Measurements from ENCODE around the gene PID1.

DNA sequence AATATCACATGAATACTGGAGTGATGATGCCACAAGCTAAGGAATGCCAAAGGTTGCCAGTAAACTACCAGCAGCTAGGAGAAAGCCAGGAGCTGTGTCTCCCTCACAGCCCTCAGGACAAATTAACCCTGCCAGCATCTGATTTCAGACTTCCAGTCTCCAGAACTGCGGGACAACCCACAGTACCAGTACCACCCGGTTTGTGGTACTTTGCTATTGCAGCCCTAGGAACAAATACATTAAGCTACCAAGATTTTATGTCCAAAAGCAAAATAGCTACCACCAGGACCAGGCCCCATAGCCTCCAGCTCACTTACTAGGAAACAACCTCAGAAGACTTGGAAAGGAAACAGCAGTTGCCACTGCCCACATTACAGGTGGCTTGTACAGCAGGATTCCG lies 10.0 kb downstream of the PID1 start:
- TF ChIP-seq, protein P1, sequence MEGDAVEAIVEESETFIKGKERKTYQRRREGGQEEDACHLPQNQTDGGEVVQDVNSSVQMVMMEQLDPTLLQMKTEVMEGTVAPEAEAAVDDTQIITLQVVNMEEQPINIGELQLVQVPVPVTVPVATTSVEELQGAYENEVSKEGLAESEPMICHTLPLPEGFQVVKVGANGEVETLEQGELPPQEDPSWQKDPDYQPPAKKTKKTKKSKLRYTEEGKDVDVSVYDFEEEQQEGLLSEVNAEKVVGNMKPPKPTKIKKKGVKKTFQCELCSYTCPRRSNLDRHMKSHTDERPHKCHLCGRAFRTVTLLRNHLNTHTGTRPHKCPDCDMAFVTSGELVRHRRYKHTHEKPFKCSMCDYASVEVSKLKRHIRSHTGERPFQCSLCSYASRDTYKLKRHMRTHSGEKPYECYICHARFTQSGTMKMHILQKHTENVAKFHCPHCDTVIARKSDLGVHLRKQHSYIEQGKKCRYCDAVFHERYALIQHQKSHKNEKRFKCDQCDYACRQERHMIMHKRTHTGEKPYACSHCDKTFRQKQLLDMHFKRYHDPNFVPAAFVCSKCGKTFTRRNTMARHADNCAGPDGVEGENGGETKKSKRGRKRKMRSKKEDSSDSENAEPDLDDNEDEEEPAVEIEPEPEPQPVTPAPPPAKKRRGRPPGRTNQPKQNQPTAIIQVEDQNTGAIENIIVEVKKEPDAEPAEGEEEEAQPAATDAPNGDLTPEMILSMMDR (IDR thresholded peaks at IDR 0.05), result no peak
- no peak for TF ChIP-seq EZH2phosphoT487 (IDR thresholded peaks at IDR 0.05)

Data from neural progenitor cell (in vitro differentiated cells).